ENCODE data around the gene KLHL10. TPM values are rescaled to one million over a fixed set of nuclear protein-coding genes. Genes with fewer than 3 reads are reported as not detected.
"Not testable (repeated sequence)": the region's sequence is repeated elsewhere in the genome, so short reads cannot be mapped to it uniquely, and the experiment has no call there.

Gene KLHL10
- total RNA-seq, 4 donors from 2014 or later = 0.31 TPM; not detected in 3

DNA sequence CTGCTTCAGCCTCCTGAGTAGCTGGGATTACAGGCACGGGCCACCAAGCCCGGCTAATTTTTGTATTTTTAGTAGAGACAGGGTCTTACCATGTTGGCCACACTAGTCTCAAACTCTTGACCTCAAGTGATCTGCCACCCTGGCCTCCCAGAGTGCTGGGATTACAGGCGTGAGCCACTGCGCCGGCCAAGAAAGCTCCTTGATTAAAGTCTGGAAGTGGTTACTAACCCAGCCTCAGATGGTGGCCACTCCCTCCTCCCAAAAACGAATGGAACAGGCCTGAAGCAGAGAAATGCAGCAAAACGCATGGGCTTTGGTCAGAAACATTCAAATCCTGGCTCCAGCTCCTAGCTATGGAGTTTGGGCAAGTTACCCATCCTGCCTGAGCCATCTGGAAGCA is 13.5 kb upstream of the KLHL10 start:
- TF ChIP-seq POLR2A (IDR thresholded peaks at IDR 0.05) = no peak
- TF ChIP-seq, protein P1, sequence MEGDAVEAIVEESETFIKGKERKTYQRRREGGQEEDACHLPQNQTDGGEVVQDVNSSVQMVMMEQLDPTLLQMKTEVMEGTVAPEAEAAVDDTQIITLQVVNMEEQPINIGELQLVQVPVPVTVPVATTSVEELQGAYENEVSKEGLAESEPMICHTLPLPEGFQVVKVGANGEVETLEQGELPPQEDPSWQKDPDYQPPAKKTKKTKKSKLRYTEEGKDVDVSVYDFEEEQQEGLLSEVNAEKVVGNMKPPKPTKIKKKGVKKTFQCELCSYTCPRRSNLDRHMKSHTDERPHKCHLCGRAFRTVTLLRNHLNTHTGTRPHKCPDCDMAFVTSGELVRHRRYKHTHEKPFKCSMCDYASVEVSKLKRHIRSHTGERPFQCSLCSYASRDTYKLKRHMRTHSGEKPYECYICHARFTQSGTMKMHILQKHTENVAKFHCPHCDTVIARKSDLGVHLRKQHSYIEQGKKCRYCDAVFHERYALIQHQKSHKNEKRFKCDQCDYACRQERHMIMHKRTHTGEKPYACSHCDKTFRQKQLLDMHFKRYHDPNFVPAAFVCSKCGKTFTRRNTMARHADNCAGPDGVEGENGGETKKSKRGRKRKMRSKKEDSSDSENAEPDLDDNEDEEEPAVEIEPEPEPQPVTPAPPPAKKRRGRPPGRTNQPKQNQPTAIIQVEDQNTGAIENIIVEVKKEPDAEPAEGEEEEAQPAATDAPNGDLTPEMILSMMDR (IDR thresholded peaks at IDR 0.05 in 4 of 5, conservative IDR thresholded peaks at IDR 0.05 in 1 of 5) = no peak
- Histone ChIP-seq H3K9me3 (no peaks in the 10 kb centered on the region), H3K4me3 (no peak overlapping the region), H3K36me3 (peaks cover 0 to 24% of the 10 kb centered on the region in 2 donors), H3K27me3 (no peaks in the 10 kb centered on the region), H3K27ac (no peak overlapping the region), H3K4me1 (no peaks in the 10 kb centered on the region)
- intact Hi-C loops (cut with DNase I; ENCODE audit: low total_unique reads) = no loop called here
- DNase-seq (no peak), ATAC-seq (no peak)
- in situ Hi-C loops (cut with MboI; ENCODE audit: low sequenced_read_pairs in 4 of 4) = no loop called here

DNA sequence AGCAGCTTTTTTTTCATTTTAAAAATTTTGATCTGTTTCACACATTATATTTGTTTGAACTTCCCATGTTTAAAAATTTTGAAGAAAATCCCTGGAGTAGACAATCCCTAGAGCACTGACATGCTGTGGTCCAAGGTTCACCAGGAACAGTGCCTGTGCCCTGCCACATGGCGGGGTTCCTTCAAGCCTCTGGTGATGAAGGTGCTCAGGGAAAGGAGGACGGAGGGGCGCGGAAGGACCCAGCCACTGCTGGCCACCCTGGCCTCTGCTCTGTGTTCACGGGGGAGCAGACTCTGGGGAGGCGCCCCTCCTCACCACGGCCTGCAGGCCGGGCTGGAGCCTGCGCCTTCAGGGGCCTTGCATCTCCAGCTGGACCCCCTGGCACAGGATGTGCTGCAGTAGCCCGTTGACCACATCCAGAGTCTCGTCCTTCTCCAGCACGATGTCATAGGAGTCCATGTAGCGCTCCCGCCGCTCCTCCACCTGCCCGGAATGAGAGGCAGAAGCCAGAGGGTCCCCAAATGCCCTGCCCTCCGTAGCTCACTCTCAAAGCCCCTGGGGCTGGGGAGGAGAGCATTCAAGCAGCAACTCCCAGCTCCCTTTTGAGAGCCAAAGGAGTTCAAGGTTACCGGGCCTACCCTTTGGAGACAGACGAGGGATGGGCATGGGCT is 12.3 kb upstream of the KLHL10 start:
- H3K4me3 ChIP-seq = no peak overlapping the region
- intact Hi-C loops (cut with DNase I; ENCODE audit: low total_unique reads) (no loop called here), in situ Hi-C loops (cut with MboI; ENCODE audit: low sequenced_read_pairs in 4 of 4) (no loop called here)
- H3K9me3 ChIP-seq = no peaks in the 10 kb centered on the region
- TF ChIP-seq, protein P1 (IDR thresholded peaks at IDR 0.05 in 4 of 5, conservative IDR thresholded peaks at IDR 0.05 in 1 of 5) = no peak
- no peak for TF ChIP-seq POLR2A (IDR thresholded peaks at IDR 0.05)
- ATAC-seq (no peak), DNase-seq (no peak)
- no peaks in the 10 kb centered on the region for H3K27me3 ChIP-seq
- H3K4me1 ChIP-seq = no peaks in the 10 kb centered on the region
- no peak overlapping the region for H3K27ac ChIP-seq
- H3K36me3 ChIP-seq = peaks cover 0 to 33% of the 10 kb centered on the region in 2 donors

DNA sequence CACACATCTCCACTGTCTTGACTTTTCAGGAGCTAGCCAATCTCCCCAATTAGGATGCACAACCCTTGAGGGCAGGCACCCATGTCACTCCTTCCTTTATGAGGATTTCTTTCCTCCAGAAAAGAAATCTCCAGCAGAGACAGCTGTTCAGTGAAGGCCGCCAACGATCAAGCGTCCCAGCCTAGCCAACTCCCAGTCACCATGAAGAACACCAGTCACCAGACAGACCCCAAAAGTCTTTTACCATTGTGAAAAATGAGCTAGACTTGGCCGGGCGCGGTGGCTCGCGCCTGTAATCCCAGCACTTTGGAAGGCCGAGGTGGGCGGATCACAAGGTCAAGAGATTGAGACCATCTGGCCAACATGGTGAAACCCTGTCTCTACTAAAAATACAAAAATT is 7.7 kb upstream of the KLHL10 start:
- ATAC-seq; DNase-seq; H3K4me3 ChIP-seq; intact Hi-C loops (cut with DNase I; ENCODE audit: low total_unique reads); in situ Hi-C loops (cut with MboI; ENCODE audit: low sequenced_read_pairs in 4 of 4); H3K4me1 ChIP-seq; H3K9me3 ChIP-seq; H3K27me3 ChIP-seq; H3K27ac ChIP-seq: not testable (repeated sequence)
- peaks cover 0 to 44% of the 10 kb centered on the region in 2 donors for H3K36me3 ChIP-seq

DNA sequence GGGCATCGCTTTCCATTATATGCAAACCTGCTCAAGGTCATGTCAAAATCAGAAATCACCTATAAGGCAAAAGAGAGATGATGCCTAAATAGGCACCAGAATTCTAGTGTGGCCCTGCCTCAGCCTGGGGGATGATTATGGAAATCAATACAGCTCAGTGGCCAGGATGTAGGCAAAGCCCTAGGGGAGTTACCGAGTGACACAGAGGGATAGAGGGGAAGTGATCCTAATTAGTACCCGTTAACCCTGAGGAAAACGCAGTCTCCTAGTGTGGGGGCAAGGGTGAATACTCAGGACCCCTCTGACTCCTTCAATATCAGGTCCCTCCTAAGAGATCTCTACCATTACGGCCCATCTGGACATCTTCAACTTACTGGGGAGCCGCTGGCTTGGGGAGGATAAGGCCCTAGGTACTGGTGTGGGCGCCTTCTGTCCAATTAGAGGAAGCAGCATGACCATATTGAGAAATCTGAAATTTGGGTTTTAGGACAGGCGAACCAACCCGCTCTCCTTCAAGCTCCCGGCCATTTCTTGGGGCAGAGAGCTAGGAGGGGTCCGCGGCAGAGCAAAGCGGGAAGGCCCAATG is 2.3 kb upstream of the KLHL10 start:
- Histone ChIP-seq H3K27me3 (no peaks in the 10 kb centered on the region), H3K27ac (peak overlapping the region; percentile 68 to 81 (median 70)), H3K36me3 (peaks cover 0 to 11% of the 10 kb centered on the region in 2 donors), H3K9me3 (no peaks in the 10 kb centered on the region), H3K4me1 (peaks cover 0 to 10% of the 10 kb centered on the region in 2 donors), H3K4me3 (peak overlapping the region; percentile 81 to 94 (median 90))
- no peak for TF ChIP-seq POLR2A (IDR thresholded peaks at IDR 0.05)
- TF ChIP-seq, protein P1 (IDR thresholded peaks at IDR 0.05 in 4 of 5, conservative IDR thresholded peaks at IDR 0.05 in 1 of 5) = no peak
- intact Hi-C loops (cut with DNase I; ENCODE audit: low total_unique reads) = no loop called here
- in situ Hi-C loops (cut with MboI; ENCODE audit: low sequenced_read_pairs in 4 of 4) = no loop called here
- peak; percentile 44 to 55 for ATAC-seq
- no peak for DNase-seq

DNA sequence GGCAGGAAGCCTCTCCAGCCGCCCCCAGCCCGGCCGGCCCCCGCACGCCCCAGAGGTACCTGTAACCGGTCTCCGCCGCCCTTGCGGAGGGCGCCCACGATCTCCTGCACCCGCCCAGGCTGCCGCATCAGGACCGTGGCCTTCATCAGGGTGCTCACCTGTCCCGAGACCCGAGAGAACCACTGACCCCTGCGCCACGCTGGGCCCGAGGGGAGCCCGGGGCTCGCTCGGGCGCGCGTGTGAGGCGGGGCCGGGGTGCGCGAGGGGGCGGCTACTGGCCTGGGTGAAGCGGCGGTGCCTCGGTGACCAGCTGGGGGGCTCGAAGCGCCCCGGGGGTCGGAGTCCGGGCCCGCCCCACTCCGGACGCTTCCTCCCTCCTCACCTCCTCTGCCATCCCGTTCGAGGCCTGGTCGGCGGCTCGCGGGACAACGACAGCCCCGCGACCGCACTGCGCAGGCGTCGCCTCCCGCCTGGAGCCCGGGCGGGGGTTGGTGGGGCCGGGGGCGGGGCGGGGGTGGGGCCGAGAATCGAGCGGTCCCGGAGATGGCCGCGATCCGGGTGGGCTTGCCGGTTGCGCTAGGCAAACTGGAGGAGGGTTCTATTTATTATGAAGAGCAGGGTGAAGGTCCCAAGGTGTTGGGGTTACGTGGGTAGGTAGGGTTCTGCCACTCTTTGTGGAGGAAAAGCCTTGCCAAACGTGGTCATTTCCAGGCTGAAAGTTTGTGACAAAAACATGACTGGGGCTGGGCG is 1.6 kb upstream of the KLHL10 start, which contains the start of gene NT5C3B:
Gene NT5C3B, minus strand, starts transcription at position 433 of the 750 bp plus-strand sequence. Its CDS starts 39 bp downstream, at position 394.
- intact Hi-C loops (cut with DNase I; ENCODE audit: low total_unique reads) (loop anchor here (2.0 kb wide), 1 partner anchor 29 kb away; the partner anchor contains the start of gene KLHL11), in situ Hi-C loops (cut with MboI; ENCODE audit: low sequenced_read_pairs in 4 of 4) (no loop called here)
- Histone ChIP-seq H3K36me3 (peaks cover 0 to 11% of the 10 kb centered on the region in 2 donors), H3K27ac (peak within 1 kb of the TSS; percentile 68 to 81 (median 70)), H3K9me3 (no peaks in the 10 kb centered on the region), H3K4me3 (peak within 1 kb of the TSS; percentile 81 to 94 (median 90)), H3K27me3 (no peaks in the 10 kb centered on the region), H3K4me1 (peaks cover 0 to 10% of the 10 kb centered on the region in 2 donors)
- DNase-seq = peak in 1 of 2 donors; percentile 37
- ATAC-seq = peak; percentile 84 to 86
- TF ChIP-seq, protein P1 (IDR thresholded peaks at IDR 0.05 in 4 of 5, conservative IDR thresholded peaks at IDR 0.05 in 1 of 5) = no peak
- peak in 1 of 2 donors; percentile 35 for TF ChIP-seq POLR2A (IDR thresholded peaks at IDR 0.05)
